Liver (tissue), 3 donors: ENCODE results near the gene ANKRD33B.

Experiments used
- GABPA ChIP-seq, 2 donors: IDR thresholded peaks in 1 of 2; conservative IDR thresholded peaks in 1 of 2; 2 replicates each; pipeline ENCODE4 v1.6.1; 2016; ENCODE audit warnings: antibody characterized with exemption in 2 of 2, mild to moderate bottlenecking in 1 of 2, moderate library complexity in 1 of 2
- JUND ChIP-seq, 2 donors: IDR thresholded peaks; 2 replicates each; pipeline ENCODE4 v1.6.1; 2016; ENCODE audit warnings: antibody characterized with exemption in 2 of 2
- RAD21 ChIP-seq, 2 donors: IDR thresholded peaks; 2 replicates each; pipeline ENCODE4 v1.6.1; 2016; ENCODE audit warnings: antibody characterized with exemption in 2 of 2, mild to moderate bottlenecking in 2 of 2
- TAF1 ChIP-seq: conservative IDR thresholded peaks from 2 replicates; pipeline ENCODE4 v1.6.1; 2016; ENCODE audit warnings: antibody characterized with exemption, mild to moderate bottlenecking
- TF ChIP-seq, protein P1 (sequence below): fragments of 150-350 bp; IDR thresholded peaks from 2 replicates; pipeline ENCODE4 v1.5.1; 2017; ENCODE audit warnings: improper control_type of control experiment, low read depth, low read length; ENCODE audit not compliant: missing input control
- TF ChIP-seq, protein P2 (sequence below): IDR thresholded peaks from 2 replicates; pipeline ENCODE4 v1.6.1; 2016; ENCODE audit warnings: antibody characterized with exemption
- donor health status: healthy.
- donor health status: healthy.

DNA sequence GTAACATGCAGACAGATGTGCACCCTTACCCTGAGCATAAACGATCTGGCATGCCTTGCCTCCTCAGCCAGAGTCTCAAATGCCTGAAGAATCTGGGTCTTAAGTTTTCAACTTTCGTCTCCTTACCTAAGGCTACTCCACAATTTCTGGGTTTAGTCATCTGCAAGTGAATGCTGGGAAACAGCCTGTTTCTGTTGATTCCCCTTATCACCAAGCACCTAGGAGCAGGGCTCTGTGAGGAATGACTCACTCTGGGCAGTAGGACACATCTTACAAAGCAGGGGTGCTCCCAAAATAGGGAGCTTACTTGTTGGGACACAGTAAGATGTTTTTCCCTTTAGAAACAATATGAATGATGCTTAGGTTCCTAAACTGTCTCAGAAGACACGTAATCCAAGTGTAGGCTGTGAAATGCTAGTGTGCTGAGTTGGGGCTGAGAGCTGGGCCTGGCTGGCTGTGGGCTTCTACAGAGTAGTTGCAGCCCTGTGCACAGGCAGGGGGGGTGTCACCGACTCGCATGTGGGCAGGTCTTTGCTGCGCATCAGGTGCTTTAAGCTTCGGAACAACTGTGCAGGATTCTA, 139.1 kb downstream of the ANKRD33B start:
- TF ChIP-seq JUND (IDR thresholded peaks at IDR 0.05) (no peak), GABPA (IDR thresholded peaks at IDR 0.05 in 1 of 2, conservative IDR thresholded peaks at IDR 0.05 in 1 of 2) (no peak), TAF1 (no peak), RAD21 (IDR thresholded peaks at IDR 0.05) (no peak)
- TF ChIP-seq, protein P1, sequence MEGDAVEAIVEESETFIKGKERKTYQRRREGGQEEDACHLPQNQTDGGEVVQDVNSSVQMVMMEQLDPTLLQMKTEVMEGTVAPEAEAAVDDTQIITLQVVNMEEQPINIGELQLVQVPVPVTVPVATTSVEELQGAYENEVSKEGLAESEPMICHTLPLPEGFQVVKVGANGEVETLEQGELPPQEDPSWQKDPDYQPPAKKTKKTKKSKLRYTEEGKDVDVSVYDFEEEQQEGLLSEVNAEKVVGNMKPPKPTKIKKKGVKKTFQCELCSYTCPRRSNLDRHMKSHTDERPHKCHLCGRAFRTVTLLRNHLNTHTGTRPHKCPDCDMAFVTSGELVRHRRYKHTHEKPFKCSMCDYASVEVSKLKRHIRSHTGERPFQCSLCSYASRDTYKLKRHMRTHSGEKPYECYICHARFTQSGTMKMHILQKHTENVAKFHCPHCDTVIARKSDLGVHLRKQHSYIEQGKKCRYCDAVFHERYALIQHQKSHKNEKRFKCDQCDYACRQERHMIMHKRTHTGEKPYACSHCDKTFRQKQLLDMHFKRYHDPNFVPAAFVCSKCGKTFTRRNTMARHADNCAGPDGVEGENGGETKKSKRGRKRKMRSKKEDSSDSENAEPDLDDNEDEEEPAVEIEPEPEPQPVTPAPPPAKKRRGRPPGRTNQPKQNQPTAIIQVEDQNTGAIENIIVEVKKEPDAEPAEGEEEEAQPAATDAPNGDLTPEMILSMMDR: no peak
- TF ChIP-seq, protein P2, sequence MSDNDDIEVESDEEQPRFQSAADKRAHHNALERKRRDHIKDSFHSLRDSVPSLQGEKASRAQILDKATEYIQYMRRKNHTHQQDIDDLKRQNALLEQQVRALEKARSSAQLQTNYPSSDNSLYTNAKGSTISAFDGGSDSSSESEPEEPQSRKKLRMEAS: no peak
